Sigmoid colon (tissue), 7 donors: ENCODE results near the gene CRB2. TPM values are rescaled to one million over a fixed set of nuclear protein-coding genes. Genes with fewer than 3 reads are reported as not detected.

ENCODE experiments used
- DNase-seq: peaks from one replicate; pipeline ENCODE4 v3.0.0-alpha.2; 2019
- H3K27ac ChIP-seq, 4 donors: fragments of 200-600 bp; sonication (generic); one replicate each; pipeline ENCODE4 v1.5.1; 2016 to 2019; ENCODE audit warnings: mild to moderate bottlenecking in 1 of 4
- H3K27me3 ChIP-seq, 3 donors: fragments of 200-600 bp; sonication (generic); one replicate each; pipeline ENCODE4 v1.5.1; 2019; ENCODE audit warnings: mild to moderate bottlenecking in 1 of 3
- H3K36me3 ChIP-seq, 4 donors: fragments of 200-600 bp; sonication (generic); one replicate each; pipeline ENCODE4 v1.5.1; 2016 to 2019
- H3K4me1 ChIP-seq, 4 donors: fragments of 200-600 bp; sonication (generic); one replicate each; pipeline ENCODE4 v1.5.1; 2017 to 2019
- H3K4me3 ChIP-seq, 4 donors: fragments of 200-600 bp; sonication (generic); one replicate each; pipeline ENCODE4 v1.5.1; 2017 to 2019; ENCODE audit warnings: mild to moderate bottlenecking in 2 of 4, moderate library complexity in 1 of 4
- H3K9me3 ChIP-seq, 4 donors: fragments of 200-600 bp in 3 of 4; sonication (generic) in 3 of 4; one replicate each; pipeline versions ENCODE4 v1.5.1 to v1.6.1; 2013 to 2019
- EP300 ChIP-seq, 4 donors: sonication (generic); formaldehyde crosslinking; IDR thresholded peaks; one replicate each; pipeline ENCODE4 v1.6.1; 2017; ENCODE audit warnings: antibody characterized with exemption in 4 of 4
- POLR2A ChIP-seq, 2 donors: fragments of 450-650 bp; IDR thresholded peaks; one replicate each; pipeline ENCODE4 v1.6.1; 2016; ENCODE audit warnings: antibody characterized with exemption in 2 of 2, mild to moderate bottlenecking in 2 of 2, moderate library complexity in 2 of 2
- POLR2AphosphoS5 ChIP-seq, 4 donors: sonication (generic); formaldehyde crosslinking; IDR thresholded peaks; one replicate each; pipeline ENCODE4 v1.6.1; 2017; ENCODE audit warnings: antibody characterized with exemption in 4 of 4
- WGBS, 2 donors: extraction: QIAGEN DNeasy Blood & Tissue Kit; methylation state at CpG; one replicate each; pipeline ENCODE4 v1.1.7; 2013; 5-methylcytosine and 5-hydroxymethylcytosine counted together
- intact Hi-C: fragments of 100-400 bp; cut with DNase I; formaldehyde crosslinking; loops from one replicate; pipeline ENCODE4 v1.15.1; 2023
- polyA plus RNA-seq, 3 donors: library from polyadenylated mRNA; stranded (reverse); fragments of 200-250 nt; gene quantifications; one replicate each; pipeline ENCODE4 v1.2.3, GENCODE V29; 2013
- total RNA-seq, 4 donors: library from RNA; depleted of rRNA; stranded (reverse); fragments of >200 nt; gene quantifications; one replicate each; pipeline ENCODE4 v1.1.0, GENCODE V29; 2016
- TF ChIP-seq, protein P1 (sequence below), 4 experiments: fragments of 450-650 bp in 3 of 4; fragments of 200-600 bp in 1 of 4; IDR thresholded peaks; one replicate each; pipeline ENCODE4 v1.5.1; 2016 to 2019; ENCODE audit warnings: antibody characterized with exemption in 4 of 4, mild to moderate bottlenecking in 3 of 4, moderate library complexity in 2 of 4
- donor health status: healthy with polysubstance abuse.
- donor health status: Bipolar disorder and iron deficiency.
- donor health status: healthy.

Gene CRB2
- total and polyA plus RNA-seq, 7 donors: 0.14 to 0.79 (median 0.40) TPM; not detected in 3

DNA sequence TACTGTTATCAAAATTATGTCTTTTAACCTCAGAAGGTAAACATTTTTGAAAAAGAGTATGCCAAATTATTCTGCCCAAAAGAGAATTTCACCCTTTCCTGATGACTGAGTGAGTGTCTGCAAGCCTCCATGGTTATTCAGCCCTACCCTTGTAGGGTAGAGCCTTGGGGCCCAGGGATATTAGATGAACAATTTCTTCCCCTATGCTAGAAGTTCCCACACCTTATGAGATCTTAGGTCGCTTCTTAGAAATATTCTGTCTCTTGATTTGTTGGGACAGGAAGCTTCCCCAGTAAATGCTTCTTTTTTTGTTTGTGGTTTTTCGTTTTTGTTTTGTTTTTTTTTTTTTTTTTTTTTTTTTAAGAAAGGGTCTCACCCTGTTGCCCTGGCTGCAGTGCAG lies 3.1 kb downstream of the CRB2 start:
- Histone ChIP-seq H3K9me3 (no peaks in the 10 kb centered on the region), H3K4me1 (peaks cover 0 to 33% (median 14%) of the 10 kb centered on the region in 4 donors), H3K36me3 (no peaks in the 10 kb centered on the region), H3K27me3 (peaks cover 0 to 28% (median 3%) of the 10 kb centered on the region in 3 donors), H3K27ac (no peak overlapping the region), H3K4me3 (no peak overlapping the region)
- no peak for TF ChIP-seq EP300 (IDR thresholded peaks at IDR 0.05)
- TF ChIP-seq, protein P1, sequence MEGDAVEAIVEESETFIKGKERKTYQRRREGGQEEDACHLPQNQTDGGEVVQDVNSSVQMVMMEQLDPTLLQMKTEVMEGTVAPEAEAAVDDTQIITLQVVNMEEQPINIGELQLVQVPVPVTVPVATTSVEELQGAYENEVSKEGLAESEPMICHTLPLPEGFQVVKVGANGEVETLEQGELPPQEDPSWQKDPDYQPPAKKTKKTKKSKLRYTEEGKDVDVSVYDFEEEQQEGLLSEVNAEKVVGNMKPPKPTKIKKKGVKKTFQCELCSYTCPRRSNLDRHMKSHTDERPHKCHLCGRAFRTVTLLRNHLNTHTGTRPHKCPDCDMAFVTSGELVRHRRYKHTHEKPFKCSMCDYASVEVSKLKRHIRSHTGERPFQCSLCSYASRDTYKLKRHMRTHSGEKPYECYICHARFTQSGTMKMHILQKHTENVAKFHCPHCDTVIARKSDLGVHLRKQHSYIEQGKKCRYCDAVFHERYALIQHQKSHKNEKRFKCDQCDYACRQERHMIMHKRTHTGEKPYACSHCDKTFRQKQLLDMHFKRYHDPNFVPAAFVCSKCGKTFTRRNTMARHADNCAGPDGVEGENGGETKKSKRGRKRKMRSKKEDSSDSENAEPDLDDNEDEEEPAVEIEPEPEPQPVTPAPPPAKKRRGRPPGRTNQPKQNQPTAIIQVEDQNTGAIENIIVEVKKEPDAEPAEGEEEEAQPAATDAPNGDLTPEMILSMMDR (IDR thresholded peaks at IDR 0.05): no peak
- 18 to 29% methylated on average over 2 of the region's 2 CpGs for WGBS, 2 donors
- no peak for DNase-seq
- intact Hi-C loops: loop anchor here (10.0 kb wide), 1 partner anchor 344 kb away; no protein-coding TSS in a partner anchor

DNA sequence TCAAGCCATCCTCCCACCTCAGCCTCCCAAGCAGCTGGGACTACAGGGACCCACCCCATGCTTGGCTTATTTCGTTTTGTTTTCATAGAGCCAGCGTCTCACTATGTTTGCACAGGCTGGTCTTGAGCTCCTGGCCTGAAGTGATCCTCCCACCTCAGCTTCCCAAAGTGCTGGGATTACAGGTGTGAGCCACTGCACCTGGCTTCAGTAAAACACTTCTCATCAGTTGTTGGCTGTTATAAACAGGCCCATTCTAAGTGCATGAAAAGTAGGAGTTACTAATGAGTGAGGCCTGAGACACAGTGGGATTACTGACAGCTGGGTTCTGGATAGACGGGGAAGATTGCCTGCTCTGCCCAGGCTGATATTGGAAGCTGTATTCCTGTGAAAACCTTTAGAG lies 3.5 kb downstream of the CRB2 start:
- Histone ChIP-seq H3K9me3 (no peaks in the 10 kb centered on the region), H3K4me3 (no peak overlapping the region), H3K4me1 (peaks cover 0 to 33% (median 14%) of the 10 kb centered on the region in 4 donors), H3K27ac (no peak overlapping the region), H3K36me3 (no peaks in the 10 kb centered on the region), H3K27me3 (peaks cover 0 to 24% (median 3%) of the 10 kb centered on the region in 3 donors)
- intact Hi-C loops: loop anchor here (10.0 kb wide), 1 partner anchor 345 kb away; no protein-coding TSS in a partner anchor
- WGBS, 2 donors: 12 to 58% methylated on average over 3 of the region's 3 CpGs
- DNase-seq: no peak
- no peak for TF ChIP-seq POLR2A (IDR thresholded peaks at IDR 0.05)
- TF ChIP-seq, protein P1 (IDR thresholded peaks at IDR 0.05): no peak

DNA sequence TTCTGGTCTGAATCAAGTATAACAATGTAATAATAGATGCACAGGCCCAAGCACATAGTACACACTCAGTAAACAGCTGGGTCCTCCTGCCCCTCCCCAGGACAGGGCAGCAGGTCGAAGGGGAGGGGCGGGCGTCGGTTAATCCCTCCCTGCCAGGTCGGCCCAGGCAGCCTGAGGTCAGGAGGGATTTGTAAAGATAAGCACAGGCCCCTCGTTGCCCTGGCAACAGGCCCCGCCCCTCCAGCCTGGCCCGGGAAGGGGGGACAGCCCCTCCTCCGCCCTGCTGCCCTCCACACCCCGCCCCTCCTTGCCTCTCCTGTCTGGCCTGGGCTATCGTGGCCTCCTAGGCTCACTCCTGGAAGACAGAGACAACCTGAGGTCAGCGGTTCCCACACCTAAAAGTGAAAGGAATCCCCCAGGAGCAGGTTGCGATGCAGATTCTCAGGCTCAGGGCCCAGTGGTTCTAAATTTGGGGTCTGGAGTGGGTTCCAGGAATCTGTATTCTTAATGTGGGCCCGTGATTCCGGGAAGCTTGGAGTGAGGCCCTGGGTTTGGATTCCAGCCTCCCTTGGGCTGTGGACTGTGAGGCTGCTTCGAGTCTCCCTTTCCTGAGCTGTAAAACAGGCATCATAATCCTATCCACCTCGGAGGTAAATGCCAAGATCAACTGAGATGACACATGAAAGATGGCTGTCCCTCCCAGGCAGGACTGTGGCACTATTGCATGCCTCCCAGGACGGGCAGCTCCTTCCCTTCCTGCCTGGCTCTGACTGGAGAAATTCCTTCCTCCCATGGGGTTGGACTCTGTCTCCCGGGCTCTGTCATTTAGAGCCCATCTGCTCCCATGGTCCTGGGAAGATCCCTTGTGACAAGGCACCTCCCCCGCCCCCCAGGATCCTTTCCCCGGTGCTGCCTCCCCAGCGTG lies 4.4 kb downstream of the CRB2 start:
- H3K27ac ChIP-seq: no peak overlapping the region
- no peak overlapping the region for H3K4me3 ChIP-seq
- H3K4me1 ChIP-seq: peaks cover 0 to 33% (median 16%) of the 10 kb centered on the region in 4 donors
- H3K36me3 ChIP-seq: no peaks in the 10 kb centered on the region
- H3K9me3 ChIP-seq: no peaks in the 10 kb centered on the region
- 11 to 34% methylated on average over 22 of the region's 22 CpGs for WGBS, 2 donors
- intact Hi-C loops: no loop called here
- peaks cover 0 to 15% (median 0%) of the 10 kb centered on the region in 3 donors for H3K27me3 ChIP-seq
- TF ChIP-seq POLR2A (IDR thresholded peaks at IDR 0.05) (no peak), EP300 (IDR thresholded peaks at IDR 0.05) (no peak), POLR2AphosphoS5 (IDR thresholded peaks at IDR 0.05) (no peak)
- TF ChIP-seq, protein P1 (IDR thresholded peaks at IDR 0.05): no peak
- DNase-seq: no peak

DNA sequence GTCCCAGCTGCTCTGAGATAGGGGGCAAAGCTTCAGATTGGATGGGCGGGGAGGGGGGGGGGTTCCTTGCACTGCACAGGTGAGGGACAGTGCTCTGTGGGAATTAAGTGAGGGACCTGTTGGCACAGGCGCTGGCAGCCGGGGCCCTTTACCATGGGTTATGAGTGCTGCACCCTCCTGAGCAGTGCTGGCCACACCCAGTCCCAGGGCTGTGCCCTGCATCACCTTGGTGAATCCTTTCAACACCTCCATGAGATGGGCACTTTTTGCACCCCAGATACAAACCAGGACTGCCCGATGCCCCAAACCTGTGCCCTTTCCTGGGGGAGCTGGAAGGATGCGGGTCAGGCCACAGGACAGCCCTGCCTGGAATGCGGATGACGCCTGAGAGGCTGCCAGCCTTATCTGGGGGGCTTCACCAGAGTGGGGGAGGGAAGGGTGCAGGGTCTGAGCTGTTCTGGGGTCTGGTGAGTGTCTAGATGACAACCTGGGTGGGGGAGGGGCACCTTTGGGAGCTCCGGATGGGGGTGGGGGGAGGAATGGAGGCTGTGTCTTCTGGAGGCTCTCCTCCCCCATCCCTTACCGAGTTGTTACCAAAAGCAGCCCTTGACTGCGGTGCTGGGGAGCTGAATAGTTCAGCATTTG lies 5.2 kb downstream of the CRB2 start:
- WGBS, 2 donors: 56 to 67% methylated on average over 10 of the region's 10 CpGs
- no peaks in the 10 kb centered on the region for H3K9me3 ChIP-seq
- no peak overlapping the region for H3K4me3 ChIP-seq
- TF ChIP-seq, protein P1 (IDR thresholded peaks at IDR 0.05): no peak
- TF ChIP-seq POLR2AphosphoS5 (IDR thresholded peaks at IDR 0.05): no peak
- H3K27ac ChIP-seq: no peak overlapping the region
- peaks cover 0 to 9% (median 0%) of the 10 kb centered on the region in 3 donors for H3K27me3 ChIP-seq
- intact Hi-C loops: no loop called here
- no peaks in the 10 kb centered on the region for H3K36me3 ChIP-seq
- peaks cover 0 to 27% (median 15%) of the 10 kb centered on the region in 4 donors for H3K4me1 ChIP-seq
- DNase-seq: no peak
